GM18951 (cell line): ENCODE results near the gene PODXL.
"Not testable (repeated sequence)": the region's sequence is repeated elsewhere in the genome, so short reads cannot be mapped to it uniquely, and the experiment has no call there.

Source experiments
- POLR2A ChIP-seq: IDR thresholded peaks from 4 replicates; pipeline ENCODE4 v1.6.1; 2011; ENCODE audit warnings: mild to moderate bottlenecking; ENCODE audit not compliant: insufficient read length, insufficient read depth; ENCODE audit errors: extremely low read depth
- in situ Hi-C: fragments of 300-500 bp; cut with MboI; formaldehyde crosslinking; loops from one replicate; pipeline ENCODE4 v1.12.0; 2022; ENCODE audit warnings: low sequenced_read_pairs, mixed read lengths, inconsistent platforms; ENCODE audit not compliant: unreplicated experiment

Gene PODXL

DNA sequence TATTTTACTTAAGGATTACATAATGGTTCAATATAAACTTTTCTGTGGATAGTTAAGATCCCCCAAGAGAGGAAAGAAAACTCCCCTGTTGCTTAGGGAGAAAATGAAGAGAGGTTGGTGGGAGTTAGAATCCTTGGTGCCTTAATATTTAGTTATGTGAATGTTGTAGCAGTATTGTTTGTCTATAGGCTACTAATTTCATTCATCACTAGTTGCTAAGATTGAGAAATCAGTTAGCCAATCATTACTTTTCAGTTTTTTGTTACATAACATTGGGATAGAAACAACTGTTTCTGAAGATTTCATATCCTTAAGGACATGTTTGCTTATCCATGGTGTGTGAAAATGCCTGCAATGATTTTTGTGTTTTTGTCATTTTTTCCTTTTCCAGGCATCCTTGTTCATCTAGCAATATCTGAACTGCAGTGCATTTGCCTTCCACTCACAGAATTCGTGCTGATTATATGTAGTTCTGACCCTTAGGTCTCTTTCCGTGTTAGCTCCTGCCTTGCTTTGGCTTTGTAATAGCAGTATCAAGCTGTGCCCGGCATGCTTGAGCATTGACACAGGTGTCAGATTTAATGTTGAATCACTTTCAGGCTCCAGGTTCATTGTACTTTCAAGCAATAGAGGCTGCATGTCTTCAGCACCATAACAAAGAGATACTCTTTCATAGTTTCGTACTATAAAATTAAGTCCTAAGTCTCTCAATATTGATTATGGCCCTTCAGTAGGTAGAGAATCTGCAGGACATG is 85.0 kb downstream of the PODXL start:
- no peak for TF ChIP-seq POLR2A
- in situ Hi-C loops, result no loop called here

DNA sequence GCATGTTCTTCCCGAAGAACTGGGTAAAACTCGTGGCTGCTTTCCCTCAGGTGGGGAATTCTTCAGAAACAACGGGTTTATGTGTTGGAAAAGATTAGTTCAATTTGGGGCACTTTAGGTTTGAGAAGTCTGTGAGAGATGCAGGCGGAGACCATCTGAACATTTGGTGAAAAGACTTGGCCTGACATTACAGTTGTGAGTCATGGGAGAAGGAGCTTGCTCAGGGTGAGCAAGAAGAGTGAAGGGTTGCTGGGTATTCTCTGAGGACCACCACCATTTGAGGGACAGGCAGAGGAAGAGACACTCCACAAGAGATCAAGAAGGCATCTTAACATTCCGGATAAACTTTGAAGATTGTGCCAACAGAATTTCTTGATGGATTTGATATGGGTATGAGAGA is 88.6 kb downstream of the PODXL start:
- in situ Hi-C loops, result no loop called here
- TF ChIP-seq POLR2A, result no peak

DNA sequence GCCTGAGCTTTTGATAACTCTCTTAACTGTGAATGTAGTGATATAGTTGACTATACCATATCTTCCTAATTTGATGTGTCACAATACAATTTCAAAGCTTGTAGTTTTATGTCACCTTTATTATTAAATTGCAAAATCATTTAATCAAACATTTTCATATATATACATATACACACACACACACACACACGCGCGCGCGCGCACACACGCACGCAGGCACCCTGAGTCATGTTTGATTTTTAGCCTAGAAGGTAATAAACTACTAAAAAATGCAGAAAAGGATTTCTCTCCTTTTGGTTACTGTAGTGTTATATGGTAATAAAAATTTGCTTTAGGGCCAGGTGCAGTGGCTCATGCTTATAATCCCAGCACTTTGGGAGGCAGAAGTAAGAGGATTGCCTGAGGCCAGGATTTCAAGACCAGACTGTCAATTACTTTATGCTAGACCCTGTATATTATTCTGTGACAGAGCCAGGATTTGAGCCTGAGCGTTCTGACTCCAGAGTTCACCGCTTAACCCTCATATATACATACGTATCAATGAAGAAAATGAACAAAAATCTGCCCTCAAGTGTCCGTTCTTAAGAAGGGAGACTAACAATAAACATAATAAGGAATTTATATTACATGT is 89.6 kb downstream of the PODXL start:
- in situ Hi-C loops, result no loop called here
- TF ChIP-seq POLR2A, result no peak

DNA sequence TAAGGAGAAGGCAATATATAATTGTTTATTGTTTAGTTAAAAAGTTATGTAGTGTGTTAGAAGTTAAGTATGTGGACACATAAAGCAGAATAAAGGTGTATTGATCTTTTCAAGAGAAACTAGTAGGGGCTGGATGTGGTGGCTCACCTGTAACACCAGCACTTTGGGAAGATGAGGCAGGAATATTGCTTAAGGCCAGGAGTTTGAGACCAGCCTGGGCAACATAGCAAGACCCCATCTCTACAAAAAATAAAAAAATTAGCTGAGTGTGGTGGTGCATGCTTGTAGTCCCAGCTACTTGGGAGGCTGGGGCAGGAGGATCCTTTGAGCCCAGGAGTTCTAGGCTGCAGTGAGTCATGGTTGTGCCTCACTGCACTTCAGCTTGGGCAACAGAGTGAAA is 93.7 kb downstream of the PODXL start:
- in situ Hi-C loops, result not testable (repeated sequence)

DNA sequence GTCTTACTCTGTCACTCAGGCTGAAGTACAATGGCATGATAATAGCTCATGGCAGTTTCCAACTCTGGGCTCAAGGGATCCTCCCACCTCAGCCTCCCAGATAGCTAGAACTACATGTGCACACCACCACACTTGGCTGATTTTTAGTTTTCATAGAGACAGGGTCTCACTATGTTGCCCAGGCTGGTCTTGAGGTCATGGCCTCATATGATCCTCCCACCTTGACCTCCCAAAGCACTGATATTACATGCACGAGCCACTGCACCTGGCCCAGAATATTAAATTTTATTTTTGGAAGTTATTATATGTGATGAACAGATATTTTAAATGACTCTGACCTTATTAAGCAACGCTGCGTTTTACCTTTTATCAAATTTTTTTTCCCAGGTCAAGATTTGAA is 94.4 kb downstream of the PODXL start:
- in situ Hi-C loops, result no loop called here
- TF ChIP-seq POLR2A, result no peak

DNA sequence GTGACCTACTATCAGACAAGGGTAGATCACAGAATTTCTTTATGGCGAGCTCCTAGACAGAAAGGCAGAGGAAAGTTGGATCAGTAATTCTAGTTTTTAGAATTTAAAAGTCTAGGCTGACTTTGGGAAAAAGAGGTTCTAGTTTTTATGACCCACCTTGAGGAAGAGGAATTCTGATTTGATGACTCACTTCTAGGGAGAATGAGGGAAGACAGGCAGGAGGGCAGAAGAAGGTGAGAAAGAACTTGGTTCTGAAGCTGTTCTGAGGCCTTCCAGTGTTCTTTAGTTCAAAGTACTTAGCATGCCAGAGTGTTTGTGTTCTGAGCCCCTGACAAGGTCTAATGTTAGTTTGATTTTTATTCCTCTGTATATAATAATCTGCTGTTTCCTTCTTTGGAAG is 97.2 kb downstream of the PODXL start:
- in situ Hi-C loops, result no loop called here

DNA sequence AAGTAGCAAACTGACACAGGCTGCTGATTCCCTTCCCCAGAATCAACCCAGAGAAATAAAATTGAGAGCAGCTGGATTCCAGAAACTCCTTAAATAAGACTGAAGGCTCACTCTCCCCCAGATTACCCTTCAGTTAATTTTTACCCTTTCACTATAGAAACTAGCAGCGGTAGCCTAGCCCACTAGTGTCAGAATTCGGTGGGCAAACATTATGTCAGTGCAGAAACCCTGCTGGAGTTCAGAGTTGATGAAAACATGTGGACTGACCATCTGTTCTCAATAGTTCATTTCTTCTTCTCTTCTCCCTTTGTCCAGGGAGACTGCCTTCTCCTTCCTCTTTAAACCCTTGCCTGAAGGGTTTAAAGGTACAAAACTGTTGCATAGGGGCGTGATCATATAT is 100.1 kb downstream of the PODXL start:
- TF ChIP-seq POLR2A, result no peak
- in situ Hi-C loops, result no loop called here

More for the DNA sequence above, 97.2 kb downstream of the PODXL start:
- no peak for TF ChIP-seq POLR2A

DNA sequence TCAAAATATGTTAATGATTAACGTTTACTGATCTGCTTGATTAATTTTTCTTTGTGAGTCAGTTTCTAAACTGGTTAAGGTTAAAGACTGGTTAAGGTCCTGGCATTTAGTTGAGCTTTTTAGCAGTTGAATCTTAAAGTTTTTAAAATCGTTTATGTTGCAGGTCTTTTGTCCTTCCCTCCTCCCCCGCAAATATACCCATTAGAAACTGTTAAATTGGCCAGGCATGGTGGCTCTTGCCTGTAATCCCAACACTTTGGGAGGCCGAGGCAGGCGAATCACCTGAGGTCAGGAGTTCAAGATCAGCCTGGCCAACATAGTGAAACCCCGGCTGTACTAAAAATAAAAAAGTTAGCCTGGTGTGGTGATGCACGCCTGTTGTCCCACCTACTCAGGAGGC is 100.9 kb downstream of the PODXL start:
- in situ Hi-C loops, result no loop called here
- no peak for TF ChIP-seq POLR2A

DNA sequence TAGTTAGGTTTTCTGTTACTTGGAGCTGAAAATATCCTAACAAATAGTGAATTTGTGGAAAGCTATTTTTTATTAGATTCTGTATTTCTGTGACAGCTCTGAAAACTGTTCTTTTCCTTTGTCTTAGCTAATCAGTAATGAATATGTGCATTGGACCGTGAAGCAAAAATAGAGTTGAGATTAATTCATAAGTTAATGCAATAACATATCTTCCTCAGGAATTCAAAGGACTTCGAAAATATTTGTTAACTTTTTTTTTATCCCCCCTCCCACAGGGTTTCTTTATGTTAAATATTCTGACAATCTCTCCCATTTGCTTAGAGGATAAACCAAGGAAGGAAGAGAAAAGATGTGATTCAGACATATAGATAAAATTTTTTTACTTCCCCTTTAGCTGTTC is 101.4 kb downstream of the PODXL start:
- in situ Hi-C loops, result no loop called here
- TF ChIP-seq POLR2A, result no peak

DNA sequence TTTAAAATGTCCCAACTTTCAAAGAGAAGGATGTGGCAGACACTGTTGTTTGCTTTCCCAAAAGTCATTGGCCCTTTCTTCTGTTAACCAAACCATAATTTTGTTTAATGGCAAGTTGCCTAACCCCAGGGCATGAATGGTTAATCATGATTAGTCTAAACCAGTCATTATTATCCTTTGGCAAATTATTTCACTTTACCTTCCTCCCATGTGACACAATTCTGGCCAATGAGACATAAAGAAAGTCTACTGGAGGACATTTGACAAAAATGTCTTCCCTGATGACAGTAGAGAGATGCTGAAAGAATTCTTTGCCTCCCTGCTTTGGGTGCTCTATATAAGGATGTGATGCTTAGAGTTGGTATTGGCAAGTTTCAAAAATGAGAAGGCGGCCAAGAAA is 101.9 kb downstream of the PODXL start:
- in situ Hi-C loops, result no loop called here
- no peak for TF ChIP-seq POLR2A
